Renal cortical epithelial cell (primary cell): ENCODE results near the gene SCNN1B. TPM values are rescaled to one million over a fixed set of nuclear protein-coding genes. Genes with fewer than 3 reads are reported as not detected.
"Not testable (repeated sequence)": the region's sequence is repeated elsewhere in the genome, so short reads cannot be mapped to it uniquely, and the experiment has no call there.

Experiments
- DNase-seq: peaks from one replicate; pipeline ENCODE4 v3.0.0-alpha.2; 2011; ENCODE audit warnings: low read depth
- total RNA-seq: library from RNA; depleted of rRNA; stranded (reverse); fragments of >200 nt; gene quantifications from 2 replicates; pipeline ENCODE4 v1.2.3, GENCODE V29; 2014

SCNN1B gene
- total RNA-seq, 1 donor from 2014 or later = not detected

DNA sequence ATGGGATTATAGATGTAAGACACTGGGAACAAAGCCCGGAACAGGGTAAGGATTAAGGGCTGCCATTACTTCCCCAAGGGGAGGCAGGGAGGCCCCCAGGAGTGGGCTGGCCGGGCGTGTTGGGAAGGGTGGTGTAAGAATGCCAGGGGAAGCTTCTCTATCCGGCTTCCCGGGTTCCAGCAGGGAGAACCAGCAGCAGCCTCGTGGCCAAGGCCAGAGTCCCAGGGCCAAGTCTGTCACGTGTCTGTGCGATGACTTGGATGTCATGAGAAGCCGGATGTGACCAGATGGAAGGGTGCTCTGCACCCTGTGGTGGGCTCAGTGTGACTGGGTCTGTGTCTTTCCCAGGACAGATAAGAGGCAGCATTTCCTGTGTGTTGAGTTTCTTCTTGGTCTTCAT, 52.1 kb downstream of the SCNN1B start:
- no peak for DNase-seq

DNA sequence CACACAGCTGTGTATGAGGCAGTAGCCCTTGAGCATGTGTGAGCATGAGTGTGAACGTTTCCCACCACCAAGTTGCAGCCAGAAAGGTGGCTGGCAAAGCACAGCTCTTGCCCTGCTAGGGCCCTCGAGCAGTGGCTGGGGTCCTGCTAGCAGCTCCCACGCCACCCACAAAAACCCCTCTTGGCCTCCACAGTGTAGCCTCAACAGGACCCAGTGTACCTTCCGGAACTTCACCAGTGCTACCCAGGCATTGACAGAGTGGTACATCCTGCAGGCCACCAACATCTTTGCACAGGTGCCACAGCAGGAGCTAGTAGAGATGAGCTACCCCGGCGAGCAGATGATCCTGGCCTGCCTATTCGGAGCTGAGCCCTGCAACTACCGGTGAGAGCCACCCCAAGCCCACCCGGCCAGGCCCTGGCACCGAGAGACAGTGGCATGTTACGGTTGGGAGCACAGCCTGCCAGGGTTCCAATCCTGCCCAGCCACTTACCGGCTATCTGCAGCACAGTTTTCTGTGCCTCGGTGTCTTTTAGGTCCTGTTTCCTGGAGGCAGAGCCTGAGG, 53.1 kb downstream of the SCNN1B start:
- no peak for DNase-seq

DNA sequence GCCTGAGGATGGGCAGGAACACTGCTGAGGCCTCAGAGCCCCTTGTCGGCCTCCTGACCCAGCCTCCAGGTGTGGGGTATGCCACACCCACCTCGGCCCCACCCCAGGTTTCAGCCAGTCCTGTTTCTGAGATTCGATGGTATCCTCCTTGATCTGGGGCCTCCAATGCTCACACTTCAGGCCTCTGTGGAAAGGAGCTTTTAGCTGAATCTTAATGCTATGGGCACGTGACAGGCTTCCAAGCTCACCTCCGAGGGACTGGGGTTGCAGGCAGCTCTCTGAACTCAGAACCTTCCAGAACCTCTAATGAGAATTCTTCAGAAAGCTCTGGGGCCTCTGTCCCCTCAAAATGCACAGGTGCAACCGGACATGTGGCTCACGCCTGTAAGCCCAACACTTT, 54.8 kb downstream of the SCNN1B start:
- DNase-seq = no peak

DNA sequence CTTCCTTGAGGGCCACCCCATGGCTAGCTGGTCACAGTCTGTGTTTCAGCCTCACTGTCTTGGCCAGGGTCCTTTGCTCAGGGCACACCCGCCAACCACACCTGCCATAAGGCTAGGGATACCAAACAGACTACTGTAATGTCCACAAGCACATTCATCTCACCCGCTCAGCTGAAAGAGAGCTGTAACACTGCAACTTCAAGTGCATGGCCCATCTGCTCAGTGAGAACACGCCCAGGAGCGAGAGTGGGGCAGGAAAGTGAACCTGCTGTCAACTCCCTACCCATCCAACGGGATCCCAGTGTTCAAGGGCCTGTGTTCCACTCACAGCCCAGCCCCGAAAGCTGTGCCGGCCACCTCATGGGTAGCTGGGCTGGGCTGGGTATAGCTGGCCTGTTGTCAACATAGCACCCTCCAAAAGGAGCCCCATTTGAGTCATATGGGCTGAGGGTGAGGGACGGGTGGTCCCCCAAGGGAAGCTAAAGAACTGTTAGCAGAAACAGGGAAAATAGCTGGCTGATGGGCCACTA, 55.7 kb downstream of the SCNN1B start:
- DNase-seq = no peak

DNA sequence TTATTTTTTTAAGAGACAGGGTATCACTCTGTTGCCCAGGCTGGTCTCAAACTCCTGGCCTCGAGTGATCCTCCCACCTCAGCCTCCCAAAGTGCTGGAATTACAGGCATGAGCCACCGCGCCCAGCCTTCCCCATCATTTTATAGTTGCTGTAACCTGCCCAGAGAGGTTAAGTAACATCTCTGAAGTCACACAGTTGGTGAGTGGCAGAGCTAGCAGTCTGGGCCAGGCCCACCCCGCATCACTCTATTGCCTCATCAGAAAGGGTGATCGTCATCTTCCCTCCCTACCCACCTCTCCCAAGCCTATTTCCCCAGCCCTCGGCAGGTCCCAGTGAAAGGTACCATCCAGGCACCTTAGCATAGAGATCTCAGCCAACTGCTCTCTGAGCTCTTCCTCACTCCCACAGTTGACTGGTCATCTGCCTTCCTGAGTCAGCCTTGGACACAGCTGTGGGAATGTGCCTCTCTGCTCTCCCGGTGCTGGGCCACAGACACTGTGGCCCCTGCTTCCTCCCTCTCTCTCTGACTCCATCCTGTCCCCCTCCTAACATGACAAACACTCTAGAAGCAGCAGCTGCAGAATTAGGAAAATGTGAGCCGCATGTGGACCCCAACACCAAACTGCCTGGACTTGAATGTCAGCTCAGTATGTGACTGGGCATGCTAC, 57.1 kb downstream of the SCNN1B start:
- no peak for DNase-seq

DNA sequence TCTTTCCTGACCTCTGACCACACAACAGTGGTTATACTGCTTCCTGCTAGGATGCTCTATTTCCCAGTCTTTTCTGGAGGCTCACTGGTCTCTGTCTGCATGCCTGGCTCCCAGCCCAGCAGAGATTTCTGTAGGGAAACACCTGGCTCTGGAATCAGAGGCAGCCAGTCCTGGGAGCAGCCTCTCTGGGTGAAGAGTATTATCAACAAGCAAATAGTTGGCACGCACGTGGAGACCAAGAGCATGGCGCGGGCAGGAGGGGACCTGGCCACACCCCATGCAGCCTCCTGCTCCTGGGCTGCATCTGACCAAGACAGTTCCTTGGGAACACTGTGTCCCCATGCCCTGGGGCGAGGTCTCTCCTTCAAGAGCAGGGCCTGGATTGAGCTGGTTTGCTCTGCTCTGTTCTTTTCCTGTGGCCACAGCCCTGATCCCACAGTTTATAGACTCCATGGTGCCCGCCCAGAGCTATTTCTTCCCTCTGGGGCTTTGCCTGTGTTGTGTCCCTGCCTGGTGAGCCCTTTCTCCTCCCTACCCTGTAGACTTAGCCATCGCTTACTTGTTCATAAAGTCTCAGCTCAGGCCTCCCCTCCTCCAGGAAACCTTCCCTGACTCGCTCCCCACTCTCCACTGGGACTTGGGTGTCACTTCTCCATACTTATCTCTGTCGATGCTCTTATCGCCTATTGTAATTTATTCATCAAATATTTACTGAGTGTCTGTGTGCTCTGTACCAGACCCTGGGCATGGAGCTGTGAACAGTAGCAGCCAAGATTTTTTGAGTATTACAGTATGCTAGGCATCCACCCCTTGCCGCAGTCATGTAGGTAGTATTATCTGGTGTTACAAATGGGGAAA, 60.6 kb downstream of the SCNN1B start:
- peak; percentile 2 for DNase-seq

DNA sequence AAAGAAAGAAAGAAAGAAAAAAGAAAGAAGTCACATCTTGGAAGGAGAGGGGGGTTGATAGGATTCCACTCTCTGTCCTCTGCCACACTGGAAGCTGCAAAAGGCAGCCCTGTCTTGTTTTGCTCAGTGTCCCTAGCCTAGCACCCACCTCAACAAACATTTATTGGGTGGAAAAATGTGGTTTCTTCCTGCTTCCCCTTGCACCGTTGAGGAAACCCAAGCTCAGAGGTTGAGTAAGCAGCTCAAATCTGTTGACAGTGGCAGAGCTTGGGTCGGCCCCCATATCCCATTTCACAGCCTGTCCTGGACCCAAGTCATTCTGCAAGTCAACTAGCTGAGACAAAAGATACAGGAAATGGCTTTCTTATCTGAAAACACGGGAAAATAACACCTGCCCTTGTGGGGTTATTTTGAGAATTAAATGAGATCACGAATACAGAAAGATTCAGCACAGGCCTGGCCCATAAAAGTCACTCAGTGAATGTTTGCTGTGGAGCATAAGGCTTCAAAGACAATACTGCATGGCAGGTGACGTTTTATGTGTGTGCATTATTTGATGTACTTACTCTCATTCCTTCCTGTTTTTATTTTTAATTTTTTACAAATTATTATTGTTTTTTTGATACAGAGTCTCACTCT, 63.6 kb downstream of the SCNN1B start:
- no peak for DNase-seq

DNA sequence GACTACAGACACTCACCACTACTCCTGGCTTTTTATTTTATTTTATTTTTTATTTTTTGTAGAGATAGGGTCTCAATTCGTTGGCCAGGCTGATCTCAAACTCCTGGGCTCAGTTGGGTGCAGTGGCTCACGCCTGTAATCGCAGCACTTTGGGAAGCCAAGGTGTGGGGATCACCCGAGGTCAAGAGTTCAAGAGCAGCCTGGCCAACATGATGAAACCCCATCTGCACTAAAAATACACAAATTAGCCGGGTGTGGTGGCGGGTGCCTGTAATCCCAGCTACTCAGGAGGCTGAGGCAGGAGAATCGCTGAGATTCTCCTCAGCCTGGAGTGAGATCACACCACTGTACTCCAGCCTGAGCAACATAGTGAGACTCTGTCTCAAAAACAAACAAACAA, 64.2 kb downstream of the SCNN1B start:
- not testable (repeated sequence) for DNase-seq

DNA sequence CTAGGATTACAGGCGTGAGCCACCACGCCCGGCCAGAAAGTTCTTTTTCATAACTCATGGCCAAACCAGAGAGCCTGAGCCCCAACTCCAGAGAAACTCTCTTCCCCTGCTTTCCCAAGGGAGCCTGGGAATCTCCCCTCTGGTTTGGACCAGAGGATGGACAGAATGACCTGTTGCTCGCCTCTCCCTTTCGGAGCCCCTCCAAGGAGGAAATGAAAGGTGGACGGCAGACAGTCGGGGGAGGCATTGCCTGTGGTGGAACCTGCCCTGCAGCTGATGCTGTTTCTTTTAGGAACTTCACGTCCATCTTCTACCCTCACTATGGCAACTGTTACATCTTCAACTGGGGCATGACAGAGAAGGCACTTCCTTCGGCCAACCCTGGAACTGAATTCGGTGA, 65.5 kb downstream of the SCNN1B start:
- DNase-seq = no peak

DNA sequence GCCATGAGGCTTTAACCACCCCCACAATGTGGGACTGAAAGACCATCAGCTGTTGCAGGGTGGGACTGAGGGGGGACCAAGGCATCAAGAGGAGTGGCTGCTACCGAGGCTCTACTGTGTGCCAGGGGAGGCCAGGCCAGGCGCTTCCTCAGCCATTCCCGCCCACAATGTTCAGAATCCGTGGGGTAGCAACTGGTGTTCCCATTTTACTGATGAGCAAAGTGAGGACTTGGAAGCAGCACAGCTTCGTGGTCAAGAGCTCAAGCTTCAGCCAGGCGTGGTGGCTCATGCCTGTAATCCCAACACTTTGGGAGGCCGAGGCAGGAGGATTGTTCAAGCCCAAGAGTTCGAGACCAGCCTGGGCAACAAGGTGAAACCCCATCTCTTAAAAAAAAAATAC, 65.9 kb downstream of the SCNN1B start:
- no peak for DNase-seq

DNA sequence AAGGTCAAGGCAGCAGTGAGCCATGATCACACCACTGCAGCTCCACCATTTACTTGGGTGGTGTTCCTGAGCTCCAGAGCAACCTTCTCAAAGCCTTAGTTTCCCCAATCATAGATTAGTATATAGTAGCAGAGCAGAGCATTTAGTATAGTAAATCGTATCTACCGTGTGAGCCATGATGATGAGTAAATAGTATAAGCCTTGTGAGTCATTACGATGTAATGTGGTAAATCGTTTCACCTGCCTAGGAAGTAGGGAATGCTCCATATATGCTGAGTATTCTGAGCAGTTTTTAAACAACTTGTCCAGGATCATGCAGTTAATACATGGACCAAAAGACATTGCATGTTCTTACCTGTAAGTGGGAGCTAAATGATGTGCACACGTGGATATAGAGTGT, 66.4 kb downstream of the SCNN1B start:
- peak; percentile 59 for DNase-seq

DNA sequence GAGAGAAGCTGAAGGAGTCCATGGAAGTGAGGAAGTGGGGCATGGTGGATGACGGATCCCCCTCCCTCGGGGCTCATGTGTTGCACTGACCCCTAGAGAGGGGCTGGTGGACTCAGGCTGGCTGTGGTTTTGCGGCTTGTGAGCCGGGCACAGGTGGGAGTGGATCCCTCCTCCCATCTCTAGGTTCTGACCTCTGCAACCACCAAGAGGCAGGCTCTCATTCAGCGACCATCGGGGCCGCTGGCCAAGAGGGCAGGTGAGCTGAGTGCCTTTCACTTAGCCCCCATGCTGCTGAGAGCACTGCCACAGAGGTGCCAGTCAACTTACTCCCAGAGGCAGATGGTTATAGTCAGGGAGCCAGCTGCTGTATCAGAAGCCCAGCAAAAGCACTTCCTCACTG, 67.3 kb downstream of the SCNN1B start:
- DNase-seq = no peak

DNA sequence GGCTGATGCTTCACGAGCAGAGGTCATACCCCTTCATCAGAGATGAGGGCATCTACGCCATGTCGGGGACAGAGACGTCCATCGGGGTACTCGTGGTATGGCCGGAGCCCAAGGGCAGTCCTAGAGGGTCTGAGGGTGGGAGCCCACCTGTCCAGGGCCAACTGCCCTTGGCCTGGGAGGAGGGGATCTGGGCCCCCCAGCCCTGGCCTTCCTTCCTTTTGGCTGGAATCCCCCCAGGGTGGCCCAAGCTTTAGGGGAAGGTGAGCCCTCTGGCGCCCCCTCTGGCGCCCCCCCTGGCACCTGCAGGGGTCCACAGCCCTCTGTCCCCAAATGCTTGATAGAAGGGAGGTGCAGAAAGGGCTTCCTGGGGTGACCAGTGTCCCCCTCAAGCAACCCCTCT, 69.3 kb downstream of the SCNN1B start:
- no peak for DNase-seq

DNA sequence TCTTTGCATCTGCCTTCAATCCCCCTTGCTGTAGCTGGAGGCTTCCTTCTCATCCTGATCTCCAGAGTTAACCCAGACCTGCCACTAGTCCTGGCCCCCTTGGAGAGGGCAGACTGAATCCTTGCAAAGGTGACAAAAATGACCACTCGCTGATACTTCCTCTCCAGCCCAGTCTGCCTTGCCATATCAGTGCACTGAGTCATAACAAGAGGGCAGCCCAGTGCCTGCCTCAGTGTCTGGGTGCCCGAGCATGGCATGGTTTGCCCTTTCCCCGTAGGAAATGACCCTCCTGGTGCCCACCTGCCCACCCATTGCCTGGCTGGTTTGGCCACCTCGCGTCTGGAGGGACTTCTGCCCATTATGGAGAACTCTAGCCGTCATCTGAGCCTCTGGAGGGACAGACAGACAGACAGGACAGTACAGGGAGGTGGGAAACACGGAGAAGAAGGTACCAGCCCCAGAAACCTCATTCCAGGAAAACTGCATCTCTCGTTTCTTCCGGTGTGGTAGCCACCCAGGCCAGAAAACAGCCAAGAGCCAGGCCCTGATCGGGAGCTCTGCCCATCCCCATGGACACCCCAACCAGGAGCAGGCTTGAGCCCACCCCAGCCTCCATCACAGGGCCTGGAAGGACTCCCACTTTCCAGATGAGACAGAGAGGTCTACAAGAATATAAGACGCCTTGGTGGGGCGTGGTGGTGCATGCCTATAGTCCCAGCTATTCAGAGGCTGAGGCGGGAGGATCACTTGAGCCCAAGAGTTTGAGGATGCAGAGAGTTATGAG, 71.5 kb downstream of the SCNN1B start:
- no peak for DNase-seq

DNA sequence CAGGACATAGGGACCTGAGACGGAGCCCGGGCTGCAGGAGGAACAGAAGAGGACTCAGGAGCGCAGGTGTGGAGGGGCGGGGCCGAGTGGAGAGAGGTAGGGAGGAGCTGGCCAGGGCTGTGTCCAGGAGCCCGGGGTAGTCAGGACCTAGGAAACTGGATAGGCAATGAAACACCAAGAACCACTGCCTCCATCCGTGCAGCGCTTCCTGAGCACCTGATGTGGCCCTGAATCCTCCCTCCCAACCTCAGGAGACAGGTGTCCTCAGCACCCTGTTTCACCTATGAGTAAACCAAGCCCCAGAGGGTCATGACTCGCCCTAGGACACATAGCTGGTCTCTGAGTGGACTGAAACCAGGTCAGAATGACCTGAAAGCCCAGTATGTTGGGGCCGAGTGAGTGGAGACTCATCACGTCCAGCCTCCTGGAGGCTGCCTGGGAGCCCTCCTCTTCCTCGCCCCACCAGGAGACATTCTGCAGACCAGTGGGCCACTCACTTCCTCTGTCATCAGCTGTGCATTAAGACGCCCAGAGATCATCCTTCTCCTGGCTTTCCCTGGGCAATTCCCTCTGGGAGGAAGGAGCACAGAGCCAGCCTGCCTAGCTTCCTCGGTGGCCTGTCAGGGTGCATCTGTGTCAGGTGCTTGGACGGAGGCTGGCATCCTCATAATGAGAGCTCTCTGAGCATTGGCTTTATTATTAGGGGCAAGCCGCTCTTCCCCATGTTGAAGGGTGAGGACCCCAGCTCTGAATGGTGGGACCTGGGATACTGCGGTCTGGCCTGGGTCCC, 72.8 kb downstream of the SCNN1B start:
- no peak for DNase-seq

DNA sequence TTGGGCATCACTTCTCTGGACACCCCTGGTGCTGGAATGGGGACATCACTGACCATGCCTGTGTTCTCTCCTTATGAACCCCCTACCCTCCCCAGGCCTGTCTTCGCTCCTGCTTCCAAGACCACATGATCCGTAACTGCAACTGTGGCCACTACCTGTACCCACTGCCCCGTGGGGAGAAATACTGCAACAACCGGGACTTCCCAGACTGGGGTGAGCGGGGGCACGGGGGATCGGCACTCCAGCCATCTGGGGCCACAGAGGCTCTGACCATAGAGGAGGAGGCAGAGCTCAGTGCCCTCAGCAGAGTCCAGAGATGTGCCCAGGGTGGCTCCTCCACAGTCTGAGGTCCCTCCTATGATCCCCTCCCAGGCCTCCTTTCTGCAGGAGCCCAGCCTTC, 73.5 kb downstream of the SCNN1B start:
- no peak for DNase-seq

DNA sequence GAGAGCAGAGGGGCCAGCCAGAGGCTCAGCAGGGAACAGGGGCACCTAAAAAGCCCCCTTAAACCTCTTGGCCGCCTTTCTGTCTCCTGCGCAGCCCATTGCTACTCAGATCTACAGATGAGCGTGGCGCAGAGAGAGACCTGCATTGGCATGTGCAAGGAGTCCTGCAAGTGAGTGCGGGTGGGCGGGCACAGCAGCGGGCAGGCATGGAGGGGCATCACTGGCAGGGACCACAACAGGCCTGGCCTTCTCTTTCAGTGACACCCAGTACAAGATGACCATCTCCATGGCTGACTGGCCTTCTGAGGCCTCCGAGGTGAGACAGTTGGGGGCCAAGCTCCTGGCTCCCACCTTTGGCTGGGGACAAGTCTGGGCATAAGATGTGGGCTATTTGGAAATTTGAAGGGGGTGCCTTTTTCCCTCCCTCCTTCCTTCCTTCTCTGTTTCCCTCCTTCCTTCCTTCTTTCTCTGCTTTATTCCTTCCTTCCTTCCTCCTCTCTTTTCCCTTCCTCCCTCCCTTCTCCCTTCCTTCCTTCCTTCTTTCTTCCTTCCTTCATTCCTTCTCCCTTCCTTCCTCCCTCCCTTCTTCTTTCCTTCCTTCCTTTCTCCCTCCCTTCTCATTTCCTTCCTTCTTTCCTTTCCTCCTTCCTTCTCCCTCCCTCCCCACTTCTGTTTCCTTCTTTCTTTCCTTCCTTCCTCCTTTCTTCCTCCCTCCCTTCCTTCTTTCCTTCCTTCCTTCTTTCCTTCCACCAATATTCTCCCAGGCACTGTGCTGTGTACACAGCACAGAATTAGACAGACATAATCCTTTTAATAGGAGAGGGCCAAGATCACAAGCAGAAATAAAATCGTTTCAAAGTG, 75.2 kb downstream of the SCNN1B start:
- DNase-seq = no peak

DNA sequence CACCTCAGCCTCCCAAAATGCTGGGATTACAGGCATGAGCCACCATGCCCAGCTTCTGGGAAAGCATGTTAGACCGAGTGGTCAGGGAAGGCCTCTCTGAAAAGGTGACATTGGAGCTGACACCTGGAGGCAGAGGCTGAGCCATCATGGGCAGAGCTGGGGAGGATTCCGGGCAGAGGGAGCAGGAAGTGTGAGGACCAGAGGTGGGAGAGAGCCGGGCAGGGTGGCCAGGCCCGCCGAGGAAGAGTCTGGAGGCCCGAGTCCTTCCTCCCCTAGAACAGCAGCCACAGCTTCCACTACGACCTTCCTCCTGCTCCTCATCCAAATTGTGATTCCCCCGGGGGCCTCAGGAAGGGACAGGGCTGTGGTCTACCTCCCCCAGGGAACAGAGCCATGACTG, 76.2 kb downstream of the SCNN1B start:
- DNase-seq = no peak

DNA sequence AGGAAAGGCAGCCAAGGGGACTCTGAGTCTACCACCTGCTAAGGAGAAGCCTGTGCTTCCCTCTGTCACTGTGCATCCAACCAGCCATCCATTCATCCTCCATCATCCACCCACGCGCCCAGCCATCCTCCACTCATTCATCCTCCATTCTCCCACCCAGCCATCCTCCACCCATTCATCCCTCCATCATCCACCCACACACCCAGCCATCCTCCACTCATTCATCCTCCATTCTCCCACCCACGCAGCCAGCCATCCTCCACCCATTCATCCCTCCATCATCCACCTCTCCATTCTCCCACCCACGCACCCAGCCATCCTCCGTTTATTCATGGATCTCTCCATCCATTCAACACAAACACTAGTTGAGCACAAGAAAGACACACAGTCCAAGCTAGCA, 76.8 kb downstream of the SCNN1B start:
- no peak for DNase-seq

DNA sequence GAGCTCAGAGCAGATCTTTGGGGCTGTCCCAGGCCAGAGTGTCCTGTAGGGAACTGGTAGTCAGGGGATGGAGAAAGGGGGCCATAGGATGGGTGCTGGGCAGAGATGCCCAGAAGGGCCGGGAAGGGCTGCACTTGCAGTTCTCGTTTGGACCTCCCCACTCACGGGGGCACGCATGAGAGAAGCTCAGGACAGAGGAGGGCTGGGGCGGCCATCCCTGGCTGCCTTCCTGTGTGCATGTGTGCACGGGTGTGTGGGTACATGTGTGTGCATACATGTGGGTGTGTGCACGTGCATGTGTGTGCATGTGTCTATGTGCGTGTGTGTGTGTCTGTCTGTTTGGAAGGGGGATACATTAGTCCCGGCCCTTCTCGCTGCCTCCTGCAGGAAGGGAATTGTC, 77.6 kb downstream of the SCNN1B start:
- DNase-seq = no peak
